GM06990 (cell line): ENCODE measurements around the gene NELFCD.
A peak's percentile ranks its signal among the peaks of the same experiment; 100 is the strongest.

Source experiments
- DNase-seq: peaks from one replicate; pipeline ENCODE4 v3.0.0-alpha.2; 2011; ENCODE audit not compliant: insufficient read length; ENCODE audit errors: extremely low read depth
- H3K27me3 ChIP-seq: replicated peaks from 2 replicates; pipeline ENCODE4 v1.6.0; 2011; ENCODE audit warnings: low read length; ENCODE audit not compliant: control insufficient read depth, insufficient read depth
- H3K36me3 ChIP-seq: 2 replicates; pipeline ENCODE4 v1.5.1; 2011; ENCODE audit warnings: low read length; ENCODE audit not compliant: control insufficient read depth, insufficient read depth
- H3K4me3 ChIP-seq: replicated peaks from 2 replicates; pipeline ENCODE4 v1.5.1; 2011; ENCODE audit warnings: low read depth, mild to moderate bottlenecking, control low read depth, low read length
- CTCF ChIP-seq: IDR thresholded peaks from 2 replicates; pipeline ENCODE4 v1.5.1; 2011; ENCODE audit warnings: low read length, control low read depth, mild to moderate bottlenecking, inconsistent platforms; ENCODE audit not compliant: insufficient read depth, poor library complexity, severe bottlenecking

Gene NELFCD

GRCh38 chr20:59026904-59027740 is 46.1 kb downstream of the NELFCD start:
- peaks cover 28% of the 10 kb centered on the region for H3K36me3 ChIP-seq
- no peak overlapping the region for H3K4me3 ChIP-seq
- DNase-seq: no peak
- TF ChIP-seq CTCF: no peak
- H3K27me3 ChIP-seq: no peaks in the 10 kb centered on the region

GRCh38 chr20:59027741-59028320 is 46.8 kb downstream of the NELFCD start:
- DNase-seq: no peak
- H3K4me3 ChIP-seq: no peak overlapping the region
- peaks cover 26% of the 10 kb centered on the region for H3K36me3 ChIP-seq
- TF ChIP-seq CTCF: no peak
- H3K27me3 ChIP-seq: no peaks in the 10 kb centered on the region

DNA sequence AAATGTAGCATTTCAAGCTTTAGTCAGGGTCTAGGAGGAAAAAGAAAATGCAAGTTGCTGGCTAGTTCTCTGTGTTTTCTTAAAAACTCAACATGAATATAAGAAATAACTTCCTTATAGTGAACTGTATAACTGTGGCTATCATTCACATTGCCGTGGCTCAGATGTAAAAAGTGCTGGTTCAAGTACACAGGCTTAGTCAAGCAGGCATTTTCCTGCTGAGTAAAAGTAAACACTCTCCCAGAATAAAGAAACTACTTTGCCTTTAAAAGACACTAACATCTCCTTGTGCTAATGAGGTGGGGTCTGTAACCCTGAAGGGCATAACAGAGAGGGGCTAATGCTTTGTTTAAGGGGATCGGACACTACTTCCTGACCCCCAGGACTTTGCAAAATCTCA is 47.8 kb downstream of the NELFCD start:
- DNase-seq: no peak
- Histone ChIP-seq H3K4me3 (peak overlapping the region; percentile 10; the same call in 1 of the 2 replicates), H3K36me3 (peaks cover 20% of the 10 kb centered on the region), H3K27me3 (no peaks in the 10 kb centered on the region)
- no peak for TF ChIP-seq CTCF

DNA sequence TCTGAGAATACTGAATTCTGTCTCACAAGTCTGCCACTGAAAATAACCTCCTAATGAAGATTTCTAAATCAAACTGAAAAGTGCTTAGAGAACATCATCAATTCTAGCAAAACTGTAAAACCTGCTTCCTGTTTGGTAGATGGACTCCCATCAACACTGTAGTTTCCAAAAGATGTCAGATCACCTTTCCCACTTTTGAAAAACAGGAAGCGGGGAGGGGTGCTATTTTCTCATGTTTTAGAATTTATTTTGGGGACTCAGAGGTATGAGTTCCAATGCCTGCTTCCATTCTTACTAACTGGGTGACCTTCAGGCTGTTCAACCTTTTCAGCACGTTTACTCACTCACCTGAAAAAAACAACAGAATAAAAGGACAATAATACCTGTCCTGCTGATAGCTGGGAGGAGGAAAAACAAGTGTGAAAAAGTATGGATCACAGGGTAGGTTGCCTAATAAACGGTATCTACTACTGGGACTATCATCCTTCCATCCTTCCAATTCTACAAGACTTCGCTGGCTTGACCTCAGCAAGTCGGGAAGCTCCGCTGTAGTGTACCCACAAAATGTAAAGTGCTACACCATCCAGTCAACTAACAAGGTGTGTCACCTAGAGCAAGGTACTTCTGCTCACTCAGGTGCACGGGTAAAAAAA is 50.0 kb downstream of the NELFCD start:
- Histone ChIP-seq H3K27me3 (no peaks in the 10 kb centered on the region), H3K36me3 (peaks cover 15% of the 10 kb centered on the region), H3K4me3 (peak overlapping the region; percentile 94)
- no peak for TF ChIP-seq CTCF
- no peak for DNase-seq

- DNase-seq: no peak
- Histone ChIP-seq H3K36me3 (peaks cover 17% of the 10 kb centered on the region), H3K4me3 (peak overlapping the region; percentile 94), H3K27me3 (no peaks in the 10 kb centered on the region)
- no peak for TF ChIP-seq CTCF
Measured at GRCh38 chr20:59031564-59032022, 50.5 kb downstream of the NELFCD start.
